Colonic mucosa (tissue), 4 donors: ENCODE results near the gene PPP3CA. TPM values are rescaled to one million over a fixed set of nuclear protein-coding genes. Genes with fewer than 3 reads are reported as not detected.

Experiments
- DNase-seq: peaks from one replicate; pipeline ENCODE4 v3.0.0-alpha.2; 2020
- H3K27ac ChIP-seq: fragments of 200-600 bp; one replicate; pipeline ENCODE4 v1.8.0; 2021
- H3K27me3 ChIP-seq: fragments of 200-600 bp; one replicate; pipeline ENCODE4 v1.8.0; 2021
- H3K36me3 ChIP-seq: fragments of 200-600 bp; one replicate; pipeline ENCODE4 v1.8.0; 2021
- H3K4me1 ChIP-seq: fragments of 200-600 bp; one replicate; pipeline ENCODE4 v1.8.0; 2021; ENCODE audit warnings: mild to moderate bottlenecking
- H3K4me3 ChIP-seq: fragments of 200-600 bp; one replicate; pipeline ENCODE4 v1.8.0; 2021
- H3K9ac ChIP-seq, 2 donors: one replicate each; pipeline ENCODE4 v1.7.0; 2013; ENCODE audit warnings: control low read depth in 2 of 2, low read depth in 2 of 2, low read length in 2 of 2
- H3K9me3 ChIP-seq: fragments of 200-600 bp; one replicate; pipeline ENCODE4 v1.8.0; 2021
- CTCF ChIP-seq: fragments of 200-600 bp; IDR thresholded peaks from one replicate; pipeline ENCODE4 v1.8.0; 2022; ENCODE audit warnings: antibody characterized with exemption, mild to moderate bottlenecking
- intact Hi-C: fragments of 100-400 bp; cut with DNase I; formaldehyde crosslinking; loops from one replicate; pipeline ENCODE4 v1.14.1; 2022
- total RNA-seq, 2 donors: library from RNA; stranded (reverse); fragmentation: NEBNext Ultra II Directional in 1 of 2; extraction: Animal tissue kit (Norgen Biotek cat#: 25700) in 1 of 2; gene quantifications; one replicate each; pipeline ENCODE4 v1.2.1, GENCODE V29; 2021
- donor health status: healthy.
- donor health status: DM: no; HTN: no; CAD: no.
- donor health status: DM: no; HTN: no; CAD: no.

The PPP3CA gene
- total RNA-seq, 2 donors from 2014 or later: 34.5 to 43.9 TPM

GRCh38 chr4:101115887-101116286, 231.4 kb downstream of the PPP3CA start:
- TF ChIP-seq CTCF: no peak
- Histone ChIP-seq H3K27me3 (no peaks in the 10 kb centered on the region), H3K36me3 (no peaks in the 10 kb centered on the region), H3K4me3 (no peak overlapping the region), H3K9ac (no peak overlapping the region), H3K9me3 (no peaks in the 10 kb centered on the region), H3K27ac (no peak overlapping the region), H3K4me1 (no peaks in the 10 kb centered on the region)
- no peak for DNase-seq
- intact Hi-C loops: no loop called here

- intact Hi-C loops: no loop called here
- Histone ChIP-seq H3K9ac (no peak overlapping the region), H3K27ac (no peak overlapping the region), H3K4me3 (no peak overlapping the region), H3K9me3 (no peaks in the 10 kb centered on the region), H3K4me1 (no peaks in the 10 kb centered on the region), H3K27me3 (no peaks in the 10 kb centered on the region), H3K36me3 (no peaks in the 10 kb centered on the region)
- no peak for TF ChIP-seq CTCF
- no peak for DNase-seq
Observed at GRCh38 chr4:101114936-101115372, 232.4 kb downstream of the PPP3CA start.

GRCh38 chr4:101104312-101105052, 242.8 kb downstream of the PPP3CA start:
- intact Hi-C loops: no loop called here
- peaks cover 3% of the 10 kb centered on the region for H3K4me1 ChIP-seq

GRCh38 chr4:101103381-101104142, 243.8 kb downstream of the PPP3CA start:
- Histone ChIP-seq H3K27ac (peak overlapping the region; percentile 54), H3K4me1 (peaks cover 3% of the 10 kb centered on the region), H3K9ac (peak overlapping the region in 1 of 2 donors; percentile 3), H3K9me3 (no peaks in the 10 kb centered on the region), H3K4me3 (no peak overlapping the region), H3K36me3 (no peaks in the 10 kb centered on the region), H3K27me3 (no peaks in the 10 kb centered on the region)
- no peak for TF ChIP-seq CTCF
- DNase-seq: peak; percentile 33
- intact Hi-C loops: no loop called here

More at GRCh38 chr4:101104312-101105052, 242.8 kb downstream of the PPP3CA start:
- no peak overlapping the region for H3K9ac ChIP-seq
- H3K4me3 ChIP-seq: no peak overlapping the region
- no peaks in the 10 kb centered on the region for H3K36me3 ChIP-seq
- H3K27ac ChIP-seq: peak overlapping the region; percentile 54
- no peak for DNase-seq
- no peak for TF ChIP-seq CTCF
- H3K27me3 ChIP-seq: no peaks in the 10 kb centered on the region
- H3K9me3 ChIP-seq: no peaks in the 10 kb centered on the region

GRCh38 chr4:101102114-101102742, 245.1 kb downstream of the PPP3CA start:
- H3K4me1 ChIP-seq: peaks cover 3% of the 10 kb centered on the region
- H3K36me3 ChIP-seq: no peaks in the 10 kb centered on the region
- intact Hi-C loops: no loop called here
- H3K27ac ChIP-seq: no peak overlapping the region
- no peak overlapping the region for H3K4me3 ChIP-seq
- no peak overlapping the region for H3K9ac ChIP-seq
- TF ChIP-seq CTCF: no peak
- no peaks in the 10 kb centered on the region for H3K9me3 ChIP-seq
- H3K27me3 ChIP-seq: no peaks in the 10 kb centered on the region
- peak; percentile 41 for DNase-seq
